HCT116 (cell line): ENCODE results near the gene GIMAP4. TPM values are rescaled to one million over a fixed set of nuclear protein-coding genes. Genes with fewer than 3 reads are reported as not detected.

ENCODE experiments used
- ATAC-seq: fragments of 200-7000 bp; cut with Tn5 transposase; 2 replicates; pipeline ENCODE4 v1.9.1; 2020; ENCODE audit warnings: mild to moderate bottlenecking, moderate library complexity
- BruUV-seq: library from RNA; stranded (reverse); fragments of 400-500 nt; replicated peaks from 2 replicates; lab custom pipeline; 2021; lab: Mats Ljungman, UMichigan
- CTCF ChIA-PET: fragments of 300-600 bp; sonication (Branson Sonifier 250); formaldehyde crosslinking; loops from one replicate; lab custom pipeline; 2021; ENCODE audit warnings: antibody characterized with exemption; lab: Charles Lee
- POLR2A ChIA-PET: fragments of 300-600, 350-600 bp; sonication (Branson Sonifier 250); formaldehyde crosslinking; loops from one replicate; lab custom pipeline; 2021; ENCODE audit warnings: antibody characterized with exemption; lab: Charles Lee
- RAD21 ChIA-PET, 2 experiments: fragments of 300-600 bp; sonication (Branson Sonifier 250); formaldehyde crosslinking; loops; one replicate each; lab custom pipeline; 2023; ENCODE audit warnings: low total read pairs in 2 of 2; ENCODE audit not compliant: uncharacterized antibody in 2 of 2, unreplicated experiment in 2 of 2, low non-redundant PET in 1 of 2; lab: Charles Lee
- DNase-seq: peaks from one replicate; pipeline ENCODE4 v3.0.0-alpha.2; 2010; ENCODE audit warnings: low read depth, low spot score
- H2AFZ ChIP-seq: fragments of 200-600 bp; shearing (Covaris generic), sonication (generic); 2 replicates; pipeline ENCODE4 v1.6.1; 2017; ENCODE audit warnings: low read depth, mixed run types, mixed read lengths, antibody characterized with exemption, low read length; ENCODE audit not compliant: poor library complexity, severe bottlenecking
- H3K27ac ChIP-seq: 2 replicates; pipeline ENCODE4 v1.5.1; 2012; ENCODE audit warnings: low read depth, low read length
- H3K27me3 ChIP-seq: fragments of 200-600 bp; sonication (generic); 2 replicates; pipeline ENCODE4 v1.6.1; 2016; ENCODE audit warnings: mixed run types, low read length, mixed read lengths; ENCODE audit not compliant: insufficient read depth
- H3K36me3 ChIP-seq, 2 experiments: fragments of 200-500 bp in 1 of 2; fragments of 200-600 bp in 1 of 2; sonication (Bioruptor generic) in 1 of 2; sonication (generic) in 1 of 2; 2 replicates each; pipeline versions ENCODE4 v1.5.1 to v1.6.1; 2014 to 2016; ENCODE audit warnings: low read length in 2 of 2, inconsistent platforms in 1 of 2, mixed read lengths in 1 of 2, mixed run types in 1 of 2; ENCODE audit not compliant: insufficient read depth in 2 of 2, control insufficient read depth in 1 of 2
- H3K4me1 ChIP-seq, 2 experiments: fragments of 200-600 bp in 1 of 2; sonication (generic) in 1 of 2; 2 replicates each; pipeline versions ENCODE4 v1.5.1 to v1.6.1; 2012 to 2017; ENCODE audit warnings: low read length in 2 of 2, inconsistent platforms in 1 of 2, mild to moderate bottlenecking in 1 of 2, mixed read lengths in 1 of 2, mixed run types in 1 of 2, moderate library complexity in 1 of 2; ENCODE audit not compliant: insufficient read depth in 2 of 2, control insufficient read depth in 1 of 2
- H3K4me2 ChIP-seq: fragments of 200-600 bp; sonication (generic); 2 replicates; pipeline ENCODE4 v1.6.1; 2017; ENCODE audit warnings: mixed run types, low read length, mixed read lengths
- H3K4me3 ChIP-seq, 2 experiments: fragments of 200-600 bp in 1 of 2; sonication (generic) in 1 of 2; replicated peaks in 1 of 2; 2 replicates each; pipeline ENCODE4 v1.5.1; 2011 to 2016; ENCODE audit warnings: low read length in 2 of 2, control low read depth in 1 of 2, low read depth in 1 of 2, mild to moderate bottlenecking in 1 of 2, mixed read lengths in 1 of 2, mixed run types in 1 of 2
- H3K79me2 ChIP-seq: fragments of 200-600 bp; sonication (generic); 2 replicates; pipeline ENCODE4 v1.6.1; 2017; ENCODE audit warnings: mild to moderate bottlenecking, mixed run types, low read length, moderate library complexity, mixed read lengths; ENCODE audit not compliant: insufficient read depth
- H3K9ac ChIP-seq: fragments of 200-600 bp; sonication (generic); 2 replicates; pipeline ENCODE4 v1.6.1; 2016; ENCODE audit warnings: low read length, mixed read lengths
- H3K9me2 ChIP-seq: fragments of 200-600 bp; sonication (generic), shearing (Covaris generic); 2 replicates; pipeline ENCODE4 v1.6.1; 2017; ENCODE audit warnings: mixed run types, mild to moderate bottlenecking, moderate library complexity; ENCODE audit not compliant: insufficient read depth
- H3K9me3 ChIP-seq, 2 experiments: fragments of 200-500 bp in 1 of 2; fragments of 200-600 bp in 1 of 2; sonication (Bioruptor generic) in 1 of 2; sonication (generic) in 1 of 2; 2 replicates each; pipeline ENCODE4 v1.6.1; 2014 to 2017; ENCODE audit warnings: low read length in 2 of 2, mixed read lengths in 2 of 2, inconsistent platforms in 1 of 2, low read depth in 1 of 2, mild to moderate bottlenecking in 1 of 2, mixed run types in 1 of 2, moderate library complexity in 1 of 2; ENCODE audit not compliant: control insufficient read depth in 1 of 2, insufficient read depth in 1 of 2
- H4K20me1 ChIP-seq: fragments of 200-600 bp; sonication (generic), shearing (Covaris generic); 2 replicates; pipeline ENCODE4 v1.6.1; 2017; ENCODE audit warnings: mixed run types, mild to moderate bottlenecking, moderate library complexity; ENCODE audit not compliant: insufficient read depth
- CBX3 ChIP-seq: IDR thresholded peaks from 2 replicates; pipeline ENCODE4 v1.6.1; 2012; ENCODE audit warnings: low read depth
- CEBPB ChIP-seq: IDR thresholded peaks from 2 replicates; pipeline ENCODE4 v1.6.1; 2012; ENCODE audit warnings: low read depth
- EGR1 ChIP-seq: IDR thresholded peaks from 2 replicates; pipeline ENCODE4 v1.6.1; 2012; ENCODE audit warnings: low read depth
- FOSL1 ChIP-seq: IDR thresholded peaks from 2 replicates; pipeline ENCODE4 v1.6.1; 2012; ENCODE audit warnings: low read depth
- JUND ChIP-seq: IDR thresholded peaks from 2 replicates; pipeline ENCODE4 v1.6.1; 2012
- MAX ChIP-seq: IDR thresholded peaks from 2 replicates; pipeline ENCODE4 v1.6.1; 2012
- POLR2AphosphoS5 ChIP-seq: IDR thresholded peaks from 2 replicates; pipeline ENCODE4 v1.6.1; 2011; ENCODE audit warnings: mild to moderate bottlenecking, low read depth, low read length, moderate library complexity
- REST ChIP-seq: IDR thresholded peaks from 2 replicates; pipeline ENCODE4 v1.6.1; 2012; ENCODE audit warnings: low read depth
- SIN3A ChIP-seq: IDR thresholded peaks from 2 replicates; pipeline ENCODE4 v1.6.1; 2012; ENCODE audit warnings: low read depth
- SRF ChIP-seq: IDR thresholded peaks from 2 replicates; pipeline ENCODE4 v1.6.1; 2012; ENCODE audit warnings: low read depth
- YY1 ChIP-seq: IDR thresholded peaks from 2 replicates; pipeline ENCODE4 v1.6.1; 2011; ENCODE audit warnings: low read length, low read depth, moderate library complexity, mild to moderate bottlenecking; ENCODE audit not compliant: insufficient replicate concordance; ENCODE audit errors: extremely low read depth
- ZBTB33 ChIP-seq: IDR thresholded peaks from 2 replicates; pipeline ENCODE4 v1.6.1; 2011; ENCODE audit warnings: mild to moderate bottlenecking, low read length, moderate library complexity; ENCODE audit not compliant: insufficient replicate concordance; ENCODE audit errors: extremely low read depth
- intact Hi-C: fragments of 100-400 bp; cut with micrococcal nuclease; formaldehyde crosslinking; loops from 2 replicates; pipeline ENCODE4 v1.10.0; 2022
- total RNA-seq: library from RNA; stranded (reverse); gene quantifications from one replicate; pipeline ENCODE4 v1.2.1, GENCODE V29; 2021; ENCODE audit not compliant: unreplicated experiment

Gene GIMAP4
- total RNA-seq, 1 experiment from 2014 or later = 0.49 TPM

DNA sequence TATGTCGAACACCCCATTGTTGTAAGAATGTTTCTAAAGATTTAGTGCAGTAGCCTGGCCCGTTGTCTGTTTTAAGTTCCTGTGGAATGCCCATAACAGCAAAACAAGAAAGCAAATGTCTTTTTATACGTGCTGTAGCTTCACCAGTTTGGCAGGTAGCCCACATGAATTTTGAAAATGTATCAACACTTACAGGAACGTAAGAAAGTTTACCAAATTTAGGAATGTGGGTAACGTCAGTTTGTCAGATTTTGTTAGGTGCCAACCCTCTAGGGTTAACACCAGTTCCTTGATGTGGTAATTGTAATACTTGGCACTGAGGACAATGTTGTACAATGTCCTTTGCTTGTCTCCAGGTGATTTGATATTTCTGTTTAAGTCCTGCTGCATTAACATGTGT, 3.2 kb upstream of the GIMAP4 start:
- no peak overlapping the region for H3K4me2 ChIP-seq
- intact Hi-C loops = no loop called here
- TF ChIP-seq YY1 = no peak
- TF ChIP-seq SIN3A = no peak
- no peak for TF ChIP-seq FOSL1
- TF ChIP-seq JUND = no peak
- no peak for TF ChIP-seq EGR1
- TF ChIP-seq CEBPB = no peak
- TF ChIP-seq CBX3 = no peak
- TF ChIP-seq POLR2AphosphoS5 = no peak
- no peak for TF ChIP-seq ZBTB33
- TF ChIP-seq SRF = no peak
- no peak for TF ChIP-seq REST
- no peak for TF ChIP-seq MAX
- TF ChIP-seq, all 23 proteins: peak for 0
- Histone ChIP-seq H3K27me3 (0 out of 2 replicates have a peak, but pooled peaks cover 12% of the 10 kb centered on the region), H3K9me3 (peaks cover 0 to 6% of the 10 kb centered on the region in 2 experiments; a peak in 3 of 4 replicates), H2AFZ (no peak overlapping the region), H4K20me1 (no peaks in the 10 kb centered on the region), H3K9me2 (no peaks in the 10 kb centered on the region), H3K9ac (no peak overlapping the region), H3K27ac (no peak overlapping the region), H3K4me3 (no peak overlapping the region), H3K79me2 (no peaks in the 10 kb centered on the region), H3K4me1 (no peaks in the 10 kb centered on the region), H3K36me3 (no peaks in the 10 kb centered on the region)
- RAD21 ChIA-PET = no interaction called here
- no peak for DNase-seq
- CTCF ChIA-PET = no interaction called here
- BruUV-seq = no TSS peak
- POLR2A ChIA-PET = no interaction called here
- no peak for ATAC-seq
